Fibroblast of villous mesenchyme (primary cell): ENCODE data around the gene PPP3CA. TPM values are rescaled to one million over a fixed set of nuclear protein-coding genes. Genes with fewer than 3 reads are reported as not detected.

Source experiments
- DNase-seq: peaks from one replicate; pipeline ENCODE4 v3.0.0-alpha.2; 2010; ENCODE audit warnings: low read depth
- H3K4me3 ChIP-seq: 2 replicates; pipeline ENCODE4 v1.5.1; 2011; ENCODE audit warnings: low read depth, mild to moderate bottlenecking, low read length
- total RNA-seq: library from RNA; depleted of rRNA; stranded (reverse); fragments of >200 nt; gene quantifications from 2 replicates; pipeline ENCODE4 v1.2.3, GENCODE V29; 2012
- TF ChIP-seq, protein P1 (sequence below): IDR thresholded peaks from 2 replicates; pipeline ENCODE4 v1.5.1; 2012; ENCODE audit warnings: low read depth, mild to moderate bottlenecking, low read length; ENCODE audit not compliant: insufficient read depth

Gene PPP3CA
- total RNA-seq, 1 donor: 47.9 TPM

GRCh38 chr4:101068115-101068514, 279.2 kb downstream of the PPP3CA start:
- DNase-seq: no peak
- no peak overlapping the region for H3K4me3 ChIP-seq
- TF ChIP-seq, protein P1, sequence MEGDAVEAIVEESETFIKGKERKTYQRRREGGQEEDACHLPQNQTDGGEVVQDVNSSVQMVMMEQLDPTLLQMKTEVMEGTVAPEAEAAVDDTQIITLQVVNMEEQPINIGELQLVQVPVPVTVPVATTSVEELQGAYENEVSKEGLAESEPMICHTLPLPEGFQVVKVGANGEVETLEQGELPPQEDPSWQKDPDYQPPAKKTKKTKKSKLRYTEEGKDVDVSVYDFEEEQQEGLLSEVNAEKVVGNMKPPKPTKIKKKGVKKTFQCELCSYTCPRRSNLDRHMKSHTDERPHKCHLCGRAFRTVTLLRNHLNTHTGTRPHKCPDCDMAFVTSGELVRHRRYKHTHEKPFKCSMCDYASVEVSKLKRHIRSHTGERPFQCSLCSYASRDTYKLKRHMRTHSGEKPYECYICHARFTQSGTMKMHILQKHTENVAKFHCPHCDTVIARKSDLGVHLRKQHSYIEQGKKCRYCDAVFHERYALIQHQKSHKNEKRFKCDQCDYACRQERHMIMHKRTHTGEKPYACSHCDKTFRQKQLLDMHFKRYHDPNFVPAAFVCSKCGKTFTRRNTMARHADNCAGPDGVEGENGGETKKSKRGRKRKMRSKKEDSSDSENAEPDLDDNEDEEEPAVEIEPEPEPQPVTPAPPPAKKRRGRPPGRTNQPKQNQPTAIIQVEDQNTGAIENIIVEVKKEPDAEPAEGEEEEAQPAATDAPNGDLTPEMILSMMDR: no peak

DNA sequence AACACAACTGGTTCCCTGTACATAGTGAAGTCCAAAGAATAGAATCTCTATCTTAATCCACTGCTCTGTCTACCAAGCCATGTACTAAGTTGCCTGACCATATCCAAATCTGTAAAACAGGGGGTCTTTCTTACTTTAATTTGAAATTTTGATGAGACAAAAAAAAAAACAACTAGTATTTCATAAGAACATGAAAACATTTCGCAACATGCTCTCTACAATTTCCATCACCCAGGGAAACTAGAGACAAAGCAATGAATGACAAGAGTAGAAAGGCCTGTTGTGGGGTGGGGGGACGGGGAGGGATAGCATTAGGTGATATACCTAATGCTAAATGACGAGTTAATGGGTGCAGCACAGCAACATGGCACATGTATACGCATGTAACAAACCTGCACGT, 279.9 kb downstream of the PPP3CA start:
- peak; percentile 10 for DNase-seq
- no peak overlapping the region for H3K4me3 ChIP-seq
- TF ChIP-seq, protein P1: no peak

GRCh38 chr4:101066626-101067170, 280.6 kb downstream of the PPP3CA start:
- H3K4me3 ChIP-seq: no peak overlapping the region
- no peak for DNase-seq
- TF ChIP-seq, protein P1: no peak

- DNase-seq: no peak
- H3K4me3 ChIP-seq: no peak overlapping the region
- TF ChIP-seq, protein P1: no peak
Measured at GRCh38 chr4:101065935-101066485, 281.3 kb downstream of the PPP3CA start.

DNA sequence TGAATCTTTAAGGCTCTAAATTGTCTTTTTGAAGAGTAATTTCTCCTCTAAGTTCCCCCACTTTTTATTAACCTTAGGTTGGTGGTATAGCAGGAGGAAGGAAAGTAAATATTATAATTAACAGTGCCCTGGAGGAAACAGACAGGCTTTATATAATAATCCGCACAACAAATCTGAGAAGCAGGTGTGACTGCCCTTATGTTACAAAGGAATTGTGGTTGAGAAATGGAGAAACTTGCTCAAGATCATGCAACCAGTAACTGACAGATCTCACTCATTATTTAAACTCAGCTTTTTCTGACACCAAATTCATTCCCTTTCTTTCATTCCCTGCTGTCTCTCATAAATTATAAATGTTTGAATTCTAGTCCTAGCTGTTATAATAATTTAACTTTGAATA, 282.0 kb downstream of the PPP3CA start:
- DNase-seq: no peak
- TF ChIP-seq, protein P1: no peak
- no peak overlapping the region for H3K4me3 ChIP-seq

GRCh38 chr4:101064541-101065180, 282.7 kb downstream of the PPP3CA start:
- TF ChIP-seq, protein P1: no peak
- DNase-seq: no peak
- no peak overlapping the region for H3K4me3 ChIP-seq
